PFSK-1 (cell line): ENCODE measurements around the gene SDF2L1.

ENCODE experiments used
- FOXP2 ChIP-seq: optimal IDR thresholded peaks from 2 replicates; pipeline ENCODE3; 2011; ENCODE audit warnings: borderline replicate concordance, control low read depth, inconsistent platforms; ENCODE audit not compliant: insufficient read depth; ENCODE audit errors: extremely low read length, extremely low read depth
- POLR2AphosphoS5 ChIP-seq: IDR thresholded peaks from 2 replicates; pipeline ENCODE4 v1.6.1; 2012; ENCODE audit warnings: low read depth, mild to moderate bottlenecking, control low read depth, low read length, moderate library complexity
- SIN3A ChIP-seq: IDR thresholded peaks from 2 replicates; pipeline ENCODE4 v1.6.1; 2012; ENCODE audit warnings: mild to moderate bottlenecking, low read length, moderate library complexity, borderline replicate concordance; ENCODE audit not compliant: insufficient read depth
- TAF1 ChIP-seq: IDR thresholded peaks from 2 replicates; pipeline ENCODE4 v1.6.1; 2012; ENCODE audit warnings: low read length, control low read depth, borderline replicate concordance; ENCODE audit not compliant: insufficient read depth
- TF ChIP-seq, protein P1 (sequence below), 2 experiments: IDR thresholded peaks; 2 replicates each; pipeline versions ENCODE4 v1.6.1 to v1.8.0; 2011 to 2012; ENCODE audit warnings: low read depth in 2 of 2, low read length in 2 of 2, control low read depth in 1 of 2, inconsistent platforms in 1 of 2, mild to moderate bottlenecking in 1 of 2, moderate library complexity in 1 of 2; ENCODE audit not compliant: insufficient read depth in 1 of 2

SDF2L1 gene

DNA sequence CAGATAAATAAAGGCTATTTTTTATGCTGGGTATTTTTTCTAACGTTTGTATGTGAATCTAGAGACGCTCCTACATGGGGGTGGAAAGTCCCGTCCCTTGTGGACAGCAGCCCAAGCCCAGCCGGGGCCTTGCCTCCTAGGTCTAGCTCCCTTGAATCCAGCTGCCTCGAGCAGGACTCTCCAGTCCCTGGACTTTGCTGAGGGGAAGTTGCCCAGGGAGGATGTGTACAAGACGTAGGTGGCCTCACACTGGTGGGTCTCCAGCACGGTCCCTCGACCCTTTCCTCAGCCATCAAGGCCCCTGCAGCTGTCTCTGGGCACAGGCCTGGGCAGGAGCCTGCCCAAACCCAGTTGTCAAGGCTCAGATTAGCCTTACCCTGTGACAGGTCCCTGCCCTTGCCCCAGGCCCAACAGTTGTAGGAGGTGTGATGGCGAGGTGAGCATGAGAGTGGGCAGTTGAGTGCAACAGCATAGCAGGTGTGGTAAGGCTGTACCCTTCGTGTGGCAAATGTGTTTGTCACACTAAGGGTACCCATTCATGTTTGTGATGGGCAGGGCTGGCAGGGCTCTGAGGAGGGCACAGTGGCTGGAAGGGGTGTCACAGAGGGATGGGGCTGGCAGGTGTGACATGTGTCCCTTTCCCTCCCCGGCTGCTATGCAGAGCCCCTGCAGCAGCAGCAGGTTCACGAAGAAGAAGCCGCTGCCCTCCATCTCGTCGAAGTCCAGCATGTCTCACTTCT lies 6.2 kb upstream of the SDF2L1 start:
- TF ChIP-seq FOXP2 (no peak), SIN3A (no peak), TAF1 (no peak), POLR2AphosphoS5 (no peak)
- TF ChIP-seq, protein P1, sequence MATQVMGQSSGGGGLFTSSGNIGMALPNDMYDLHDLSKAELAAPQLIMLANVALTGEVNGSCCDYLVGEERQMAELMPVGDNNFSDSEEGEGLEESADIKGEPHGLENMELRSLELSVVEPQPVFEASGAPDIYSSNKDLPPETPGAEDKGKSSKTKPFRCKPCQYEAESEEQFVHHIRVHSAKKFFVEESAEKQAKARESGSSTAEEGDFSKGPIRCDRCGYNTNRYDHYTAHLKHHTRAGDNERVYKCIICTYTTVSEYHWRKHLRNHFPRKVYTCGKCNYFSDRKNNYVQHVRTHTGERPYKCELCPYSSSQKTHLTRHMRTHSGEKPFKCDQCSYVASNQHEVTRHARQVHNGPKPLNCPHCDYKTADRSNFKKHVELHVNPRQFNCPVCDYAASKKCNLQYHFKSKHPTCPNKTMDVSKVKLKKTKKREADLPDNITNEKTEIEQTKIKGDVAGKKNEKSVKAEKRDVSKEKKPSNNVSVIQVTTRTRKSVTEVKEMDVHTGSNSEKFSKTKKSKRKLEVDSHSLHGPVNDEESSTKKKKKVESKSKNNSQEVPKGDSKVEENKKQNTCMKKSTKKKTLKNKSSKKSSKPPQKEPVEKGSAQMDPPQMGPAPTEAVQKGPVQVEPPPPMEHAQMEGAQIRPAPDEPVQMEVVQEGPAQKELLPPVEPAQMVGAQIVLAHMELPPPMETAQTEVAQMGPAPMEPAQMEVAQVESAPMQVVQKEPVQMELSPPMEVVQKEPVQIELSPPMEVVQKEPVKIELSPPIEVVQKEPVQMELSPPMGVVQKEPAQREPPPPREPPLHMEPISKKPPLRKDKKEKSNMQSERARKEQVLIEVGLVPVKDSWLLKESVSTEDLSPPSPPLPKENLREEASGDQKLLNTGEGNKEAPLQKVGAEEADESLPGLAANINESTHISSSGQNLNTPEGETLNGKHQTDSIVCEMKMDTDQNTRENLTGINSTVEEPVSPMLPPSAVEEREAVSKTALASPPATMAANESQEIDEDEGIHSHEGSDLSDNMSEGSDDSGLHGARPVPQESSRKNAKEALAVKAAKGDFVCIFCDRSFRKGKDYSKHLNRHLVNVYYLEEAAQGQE (IDR thresholded peaks at IDR 0.05; ENCODE audit: insufficient read depth in 1 of 2, low read depth in 2 of 2, low read length in 2 of 2) = no peak

DNA sequence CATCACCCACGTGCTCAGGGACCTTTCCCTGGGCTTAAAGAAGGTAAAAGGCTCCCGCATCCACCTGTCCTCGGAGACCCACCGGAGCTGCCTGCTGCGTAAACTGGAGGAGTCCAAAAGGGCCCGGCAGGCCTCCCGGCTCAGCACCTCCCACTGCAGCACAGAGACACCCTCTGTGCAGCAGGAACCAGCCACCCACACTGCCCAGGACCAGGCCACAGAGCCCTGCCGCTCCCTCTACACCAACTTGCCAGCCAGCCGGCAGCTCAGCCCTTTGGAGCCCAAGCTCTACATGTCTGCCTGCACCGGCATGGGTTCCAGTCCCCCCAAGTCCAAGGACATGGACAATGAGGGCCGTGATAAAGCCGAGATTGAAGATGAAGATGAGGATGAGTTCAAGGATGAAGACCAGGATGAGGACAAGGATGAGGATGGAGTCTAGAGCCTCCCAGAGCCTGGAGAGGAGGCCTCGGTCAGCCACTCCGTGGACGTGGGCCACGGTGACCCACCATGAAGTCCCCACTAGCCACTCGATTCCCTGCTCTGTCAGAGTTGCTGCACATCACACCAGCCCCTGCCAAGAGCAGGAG lies 5.4 kb upstream of the SDF2L1 start:
- no peak for TF ChIP-seq SIN3A

DNA sequence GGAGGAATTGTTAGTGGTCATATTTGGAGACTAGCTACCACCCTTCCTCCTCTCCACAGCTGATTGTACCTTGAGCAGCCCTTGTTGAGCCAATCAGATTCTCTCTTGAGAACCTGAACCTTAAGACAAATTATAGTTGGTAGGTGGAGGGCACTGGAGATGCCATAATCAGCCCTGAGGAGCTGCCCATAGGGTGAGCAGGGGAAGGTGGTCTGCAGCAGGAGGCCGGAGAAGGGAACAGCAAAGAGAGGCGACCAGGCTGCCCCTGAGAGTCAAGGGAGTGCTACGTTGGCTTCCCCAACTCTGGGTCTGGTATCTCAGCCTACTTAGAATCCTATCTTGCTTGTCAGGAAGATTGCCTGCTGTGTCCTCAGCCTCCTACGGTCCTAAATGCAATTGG lies 2.7 kb upstream of the SDF2L1 start:
- TF ChIP-seq FOXP2 = no peak
- no peak for TF ChIP-seq TAF1
- no peak for TF ChIP-seq POLR2AphosphoS5
- TF ChIP-seq SIN3A = no peak
- TF ChIP-seq, protein P1 (IDR thresholded peaks at IDR 0.05; ENCODE audit: insufficient read depth in 1 of 2, low read depth in 2 of 2, low read length in 2 of 2) = no peak

DNA sequence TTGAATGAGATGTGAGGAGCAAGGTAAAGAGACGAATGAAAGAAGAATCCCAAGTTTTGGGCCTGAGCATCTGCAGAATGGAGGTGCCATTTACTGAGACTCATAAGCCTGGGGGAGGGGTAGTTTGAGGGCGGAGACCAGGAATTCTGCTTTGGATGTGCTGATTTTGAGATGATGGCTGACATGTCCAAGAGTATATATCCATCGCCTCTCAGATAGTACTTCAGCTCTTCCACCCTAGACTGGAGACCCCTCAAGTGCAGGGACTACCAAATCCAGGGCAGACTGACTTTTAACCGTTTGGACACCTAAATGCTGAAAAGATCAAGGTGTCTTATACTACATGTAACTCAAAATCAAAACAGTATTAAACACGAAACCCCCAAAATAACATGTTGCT lies 1.3 kb upstream of the SDF2L1 start:
- TF ChIP-seq FOXP2 (no peak), POLR2AphosphoS5 (no peak), SIN3A (no peak), TAF1 (no peak)
- TF ChIP-seq, protein P1 (IDR thresholded peaks at IDR 0.05; ENCODE audit: insufficient read depth in 1 of 2, low read depth in 2 of 2, low read length in 2 of 2) = no peak

DNA sequence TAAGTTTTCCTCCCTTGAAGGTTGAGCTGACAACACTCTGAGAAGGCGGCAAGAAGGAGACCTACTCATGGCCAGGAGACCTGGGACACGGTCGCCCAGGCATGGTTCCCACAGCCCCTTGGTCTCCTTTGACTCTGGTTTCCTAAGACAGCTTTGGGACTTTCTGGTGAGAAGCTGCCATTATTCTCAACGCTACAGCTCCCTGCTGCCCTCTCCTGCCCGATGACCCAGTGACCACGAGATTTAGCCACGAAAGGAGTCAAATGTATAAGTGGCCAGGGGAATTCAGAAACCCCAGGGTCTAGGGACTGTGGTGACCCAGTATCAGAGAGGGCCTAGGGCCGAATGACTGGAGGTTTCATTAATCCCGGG lies 699 bp upstream of the SDF2L1 start:
- TF ChIP-seq, protein P1 (IDR thresholded peaks at IDR 0.05; ENCODE audit: insufficient read depth in 1 of 2, low read depth in 2 of 2, low read length in 2 of 2) = no peak
- TF ChIP-seq SIN3A (no peak), TAF1 (no peak), FOXP2 (no peak), POLR2AphosphoS5 (no peak)
